Left ventricle myocardium inferior (tissue), 1 donor: ENCODE measurements around the gene NAAA. TPM values are rescaled to one million over a fixed set of nuclear protein-coding genes. Genes with fewer than 3 reads are reported as not detected.

Source experiments
- DNase-seq: peaks from one replicate; pipeline ENCODE4 v3.0.0-alpha.2; 2020
- H3K27ac ChIP-seq: fragments of 200-600 bp; replicated peaks from 2 replicates; pipeline ENCODE4 v1.8.0; 2021
- H3K27me3 ChIP-seq: fragments of 200-600 bp; 2 replicates; pipeline ENCODE4 v1.8.0; 2021; ENCODE audit warnings: low read depth
- H3K36me3 ChIP-seq: fragments of 200-600 bp; 2 replicates; pipeline ENCODE4 v1.8.0; 2021
- H3K4me1 ChIP-seq: fragments of 200-600 bp; 2 replicates; pipeline ENCODE4 v1.8.0; 2021
- H3K4me3 ChIP-seq: fragments of 200-600 bp; 2 replicates; pipeline ENCODE4 v1.8.0; 2021; ENCODE audit warnings: mild to moderate bottlenecking, moderate library complexity
- H3K9me3 ChIP-seq: fragments of 200-600 bp; replicated peaks from 2 replicates; pipeline ENCODE4 v1.8.0; 2021
- intact Hi-C: fragments of 100-400 bp; cut with micrococcal nuclease; formaldehyde crosslinking; loops from one replicate; pipeline ENCODE4 v1.11.0; 2022
- total RNA-seq: library from RNA; stranded (reverse); fragmentation: NEBNext Ultra II Directional; extraction: Animal tissue kit (Norgen Biotek cat#: 25700); gene quantifications from one replicate; pipeline ENCODE4 v1.2.1, GENCODE V29; 2021
- TF ChIP-seq, protein P1 (sequence below): fragments of 200-600 bp; IDR thresholded peaks from 2 replicates; pipeline ENCODE4 v1.8.0; 2021; ENCODE audit warnings: antibody characterized with exemption, mild to moderate bottlenecking, borderline replicate concordance
- donor health status: DM: no; HTN: yes; CAD: no; lungs with severe emphysema.

Gene NAAA
- total RNA-seq, 1 donor from 2014 or later: 12.9 TPM

DNA sequence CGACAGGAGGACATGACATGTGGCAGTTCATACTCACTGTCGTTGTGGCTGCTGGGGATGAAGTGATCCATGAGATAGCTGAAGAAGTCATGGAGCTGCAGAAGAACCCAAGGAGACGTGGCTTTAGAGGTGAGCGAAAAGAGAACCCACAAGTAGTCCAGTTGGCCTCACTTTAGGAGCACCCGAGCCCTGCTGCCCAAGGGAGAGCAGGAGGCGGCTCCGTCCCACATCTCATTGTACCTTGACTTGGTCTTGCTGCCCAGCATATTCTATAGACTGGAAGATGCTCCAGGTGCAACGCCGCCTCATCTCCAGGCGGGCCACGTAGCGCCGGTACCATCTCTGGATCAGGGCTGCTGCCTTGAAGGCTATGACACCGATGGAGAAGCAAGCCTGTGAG lies 49.2 kb downstream of the NAAA start:
- no peak for DNase-seq
- H3K9me3 ChIP-seq: no peaks in the 10 kb centered on the region
- intact Hi-C loops: no loop called here
- H3K4me1 ChIP-seq: no peaks in the 10 kb centered on the region
- TF ChIP-seq, protein P1, sequence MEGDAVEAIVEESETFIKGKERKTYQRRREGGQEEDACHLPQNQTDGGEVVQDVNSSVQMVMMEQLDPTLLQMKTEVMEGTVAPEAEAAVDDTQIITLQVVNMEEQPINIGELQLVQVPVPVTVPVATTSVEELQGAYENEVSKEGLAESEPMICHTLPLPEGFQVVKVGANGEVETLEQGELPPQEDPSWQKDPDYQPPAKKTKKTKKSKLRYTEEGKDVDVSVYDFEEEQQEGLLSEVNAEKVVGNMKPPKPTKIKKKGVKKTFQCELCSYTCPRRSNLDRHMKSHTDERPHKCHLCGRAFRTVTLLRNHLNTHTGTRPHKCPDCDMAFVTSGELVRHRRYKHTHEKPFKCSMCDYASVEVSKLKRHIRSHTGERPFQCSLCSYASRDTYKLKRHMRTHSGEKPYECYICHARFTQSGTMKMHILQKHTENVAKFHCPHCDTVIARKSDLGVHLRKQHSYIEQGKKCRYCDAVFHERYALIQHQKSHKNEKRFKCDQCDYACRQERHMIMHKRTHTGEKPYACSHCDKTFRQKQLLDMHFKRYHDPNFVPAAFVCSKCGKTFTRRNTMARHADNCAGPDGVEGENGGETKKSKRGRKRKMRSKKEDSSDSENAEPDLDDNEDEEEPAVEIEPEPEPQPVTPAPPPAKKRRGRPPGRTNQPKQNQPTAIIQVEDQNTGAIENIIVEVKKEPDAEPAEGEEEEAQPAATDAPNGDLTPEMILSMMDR: no peak
- H3K27me3 ChIP-seq: peaks cover 46% of the 10 kb centered on the region
- no peak overlapping the region for H3K4me3 ChIP-seq
- H3K36me3 ChIP-seq: no peaks in the 10 kb centered on the region
- no peak overlapping the region for H3K27ac ChIP-seq

DNA sequence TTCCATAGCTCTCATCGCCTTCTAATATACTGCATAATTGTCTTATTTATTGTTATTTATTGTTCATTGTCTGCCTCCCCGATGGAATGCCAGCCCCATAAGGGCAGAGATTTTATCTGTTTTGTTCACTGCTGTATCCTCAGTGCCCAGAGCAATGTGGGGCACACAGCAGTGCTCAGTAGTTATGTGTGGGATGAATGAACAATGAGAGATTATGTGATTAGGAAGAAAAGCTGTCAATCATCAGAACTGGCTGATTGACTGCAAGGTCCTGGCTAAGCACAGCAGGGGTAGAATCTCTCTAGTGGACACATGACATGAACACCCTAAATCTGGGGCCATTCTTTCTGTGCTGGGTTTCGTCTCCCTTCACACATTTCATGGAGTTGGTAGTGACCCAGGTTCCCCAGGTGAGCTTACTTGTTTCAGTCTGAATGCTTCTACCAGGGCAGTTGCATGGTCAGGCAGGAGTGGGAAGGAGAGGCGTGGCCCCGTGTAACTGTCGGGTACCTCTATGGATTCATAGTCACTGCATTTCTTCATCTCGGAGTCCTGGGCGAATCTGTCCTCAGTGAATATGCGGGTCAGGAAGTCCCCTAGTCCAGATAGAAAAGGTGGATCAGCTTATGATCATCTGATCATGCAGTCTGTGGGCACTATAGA lies 51.1 kb downstream of the NAAA start:
- no peaks in the 10 kb centered on the region for H3K36me3 ChIP-seq
- H3K27ac ChIP-seq: no peak overlapping the region
- H3K4me1 ChIP-seq: no peaks in the 10 kb centered on the region
- TF ChIP-seq, protein P1: no peak
- no peaks in the 10 kb centered on the region for H3K9me3 ChIP-seq
- H3K27me3 ChIP-seq: peaks cover 64% of the 10 kb centered on the region
- intact Hi-C loops: no loop called here
- H3K4me3 ChIP-seq: no peak overlapping the region
- no peak for DNase-seq

DNA sequence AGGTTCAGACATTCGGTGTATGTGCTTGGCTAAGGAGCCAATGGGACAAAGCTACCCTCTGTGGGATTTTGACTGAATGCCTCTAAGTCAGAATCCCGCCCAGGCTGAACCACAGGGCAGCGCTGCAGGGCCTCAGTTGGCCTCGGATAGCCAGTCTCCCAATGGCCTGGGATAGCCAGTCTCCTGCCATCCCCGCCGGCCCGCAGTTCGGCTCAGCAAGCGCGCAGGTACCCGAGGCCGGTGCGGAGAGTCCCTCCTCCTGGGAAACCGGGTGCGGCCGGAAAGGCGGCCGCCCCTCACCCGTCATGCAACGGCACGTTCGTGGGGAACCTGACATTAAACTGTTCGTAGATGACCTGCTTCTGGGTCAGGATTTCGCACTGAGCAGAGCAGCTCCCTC lies 54.7 kb downstream of the NAAA start:
- DNase-seq: no peak
- H3K36me3 ChIP-seq: no peaks in the 10 kb centered on the region
- no peak overlapping the region for H3K27ac ChIP-seq
- intact Hi-C loops: no loop called here
- peaks cover 68% of the 10 kb centered on the region for H3K27me3 ChIP-seq
- H3K4me3 ChIP-seq: no peak overlapping the region
- TF ChIP-seq, protein P1: no peak
- H3K4me1 ChIP-seq: no peaks in the 10 kb centered on the region
- H3K9me3 ChIP-seq: no peaks in the 10 kb centered on the region

DNA sequence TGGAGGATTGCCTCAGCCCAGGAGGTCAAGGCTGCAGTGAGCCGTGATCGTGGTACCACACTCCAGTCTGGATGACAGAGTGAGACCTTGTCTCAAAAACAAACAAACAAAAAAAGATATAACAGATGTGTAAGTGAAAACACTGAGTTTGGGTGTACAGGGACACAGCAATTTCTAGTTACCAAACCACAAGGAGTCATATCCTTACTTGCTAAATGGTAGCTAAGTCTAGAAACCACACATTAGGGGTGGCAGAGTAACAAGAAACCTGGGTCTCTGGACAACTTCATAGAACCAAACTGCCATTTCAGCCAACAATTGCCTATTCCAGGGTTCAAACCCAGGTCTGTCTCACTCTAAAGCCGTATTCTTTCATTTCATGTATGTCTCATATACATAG lies 59.3 kb downstream of the NAAA start:
- H3K4me1 ChIP-seq: no peaks in the 10 kb centered on the region
- TF ChIP-seq, protein P1: no peak
- H3K27me3 ChIP-seq: peaks cover 65% of the 10 kb centered on the region
- no peaks in the 10 kb centered on the region for H3K9me3 ChIP-seq
- H3K36me3 ChIP-seq: no peaks in the 10 kb centered on the region
- H3K27ac ChIP-seq: no peak overlapping the region
- intact Hi-C loops: no loop called here
- DNase-seq: no peak
- no peak overlapping the region for H3K4me3 ChIP-seq

DNA sequence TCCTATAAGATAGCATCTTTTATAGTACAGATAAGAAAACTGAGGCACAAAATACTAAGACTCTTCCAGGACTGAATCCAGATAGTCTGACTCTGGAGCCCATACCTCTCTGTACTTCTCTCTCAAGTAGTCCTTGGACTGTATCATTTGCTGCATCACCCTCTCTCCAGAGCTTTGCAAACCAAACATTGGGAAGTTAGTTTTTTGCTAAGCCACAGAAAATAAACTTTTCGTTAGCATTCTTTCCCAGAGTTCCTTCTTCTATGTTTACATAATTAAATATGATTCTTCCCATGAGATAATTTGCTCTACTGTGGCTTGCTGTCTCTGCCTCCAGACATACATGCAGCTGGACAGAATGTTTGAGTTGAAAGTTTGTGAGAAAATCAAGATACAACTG lies 60.5 kb downstream of the NAAA start:
- Histone ChIP-seq H3K36me3 (no peaks in the 10 kb centered on the region), H3K27me3 (peaks cover 65% of the 10 kb centered on the region), H3K9me3 (no peaks in the 10 kb centered on the region), H3K27ac (no peak overlapping the region), H3K4me3 (no peak overlapping the region), H3K4me1 (no peaks in the 10 kb centered on the region)
- intact Hi-C loops: no loop called here
- TF ChIP-seq, protein P1: no peak
- DNase-seq: no peak
